ENCODE data around the gene ZMYND10. TPM values are rescaled to one million over a fixed set of nuclear protein-coding genes. Genes with fewer than 3 reads are reported as not detected.

Gene ZMYND10
- total RNA-seq, 1 experiment from 2014 or later, result 1.4 TPM

GRCh38 chr3:50393061-50393460, 47.5 kb upstream of the ZMYND10 start:
- H3K27me3 ChIP-seq (ENCODE audit: insufficient read depth, low read length), result no peaks in the 10 kb centered on the region
- H3K9me3 ChIP-seq (ENCODE audit: control insufficient read depth, low read depth, low read length), result no peaks in the 10 kb centered on the region
- H3K4me1 ChIP-seq (ENCODE audit: insufficient read depth, low read length), result no peaks in the 10 kb centered on the region
- no peak overlapping the region for H3K23ac ChIP-seq (ENCODE audit: insufficient read length, low read depth, low read length)
- no peak overlapping the region for H3K4me3 Mint-ChIP-seq
- H3K27me3 Mint-ChIP-seq (ENCODE audit: low read depth), result peaks cover 6% of the 10 kb centered on the region
- no peak overlapping the region for H2BK12ac ChIP-seq (ENCODE audit: insufficient read length, low read depth, low read length)
- H2BK120ac ChIP-seq (ENCODE audit: low read depth, low read length, poor library complexity, severe bottlenecking), result no peak overlapping the region
- H3K14ac ChIP-seq (ENCODE audit: insufficient read depth, low read length), result no peak overlapping the region; the same call in 1 of the 2 replicates
- no peaks in the 10 kb centered on the region for H3K23me2 ChIP-seq (ENCODE audit: insufficient read length, low read depth, low read length, poor library complexity, severe bottlenecking)
- no peak overlapping the region for H3T11ph ChIP-seq (ENCODE audit: low read length)
- H3K79me2 ChIP-seq (ENCODE audit: insufficient read depth, low read length), result no peaks in the 10 kb centered on the region
- no peak overlapping the region for H3K18ac ChIP-seq (ENCODE audit: insufficient read length, low read depth, low read length)
- no peak for TF ChIP-seq CTCF (conservative IDR thresholded peaks at IDR 0.05)
- no peak overlapping the region for H3K4ac ChIP-seq (ENCODE audit: low read depth, low read length)
- H2BK15ac ChIP-seq (ENCODE audit: low read depth, low read length), result no peak overlapping the region
- no peak overlapping the region for H3K27ac ChIP-seq (ENCODE audit: insufficient read length, low read depth, low read length)
- no peak overlapping the region for H3K4me2 ChIP-seq (ENCODE audit: insufficient read depth, insufficient read length, low read length)
- no peak overlapping the region for H4K5ac ChIP-seq (ENCODE audit: insufficient read length, low read depth, low read length)
- WGBS (ENCODE audit: extremely low coverage, insufficient read length, low lambda C conversion rate), result no CpG with 5 or more reads among the region's 5 CpGs
- no peaks in the 10 kb centered on the region for H3K79me1 ChIP-seq (ENCODE audit: insufficient read depth, low read depth, low read length, poor library complexity, severe bottlenecking)
- no peak overlapping the region for H4K91ac ChIP-seq (ENCODE audit: insufficient read length, low read depth, low read length)
- 0 out of 4 replicates have a peak, but pooled peaks cover 0 to 6% of the 10 kb centered on the region in 2 experiments for H3K4me1 Mint-ChIP-seq
- H2AK5ac ChIP-seq (ENCODE audit: insufficient read length, low read length), result no peak overlapping the region
- no peak overlapping the region for H2AFZ ChIP-seq (ENCODE audit: low read length)
- H4K8ac ChIP-seq (replicated peaks; ENCODE audit: insufficient read length, low read depth, low read length), result no peak overlapping the region
- no peak overlapping the region for H3K27ac Mint-ChIP-seq
- no peak overlapping the region for H2BK5ac ChIP-seq (ENCODE audit: insufficient read length, low read length)
- no peak overlapping the region for H2BK20ac ChIP-seq (ENCODE audit: low read depth, low read length, poor library complexity, severe bottlenecking)
- H3K56ac ChIP-seq (ENCODE audit: insufficient read length, low read depth, low read length), result no peak overlapping the region
- H3K36me3 Mint-ChIP-seq (ENCODE audit: insufficient read depth in 1 of 3, low read depth in 3 of 3), result 0 out of 7 replicates have a peak, but pooled peaks cover 0 to 4% (median 0%) of the 10 kb centered on the region in 3 experiments
- no peaks in the 10 kb centered on the region for H4K20me1 ChIP-seq (ENCODE audit: control insufficient read depth, insufficient read depth, insufficient read length)
- DNase-seq, result no peak
- H3K9ac ChIP-seq (ENCODE audit: extremely low read depth, insufficient read length, low read length), result no peak overlapping the region
- no peaks in the 10 kb centered on the region for H3K9me3 Mint-ChIP-seq
